ENCODE measurements around the gene HFE. TPM values are rescaled to one million over a fixed set of nuclear protein-coding genes. Genes with fewer than 3 reads are reported as not detected.

Gene HFE
- 10.1 to 14.0 TPM (median 13.1 TPM) in 5 replicates for total RNA-seq (2022; extraction: Qiagen RNA extraction; ENCODE audit: low read depth)

DNA sequence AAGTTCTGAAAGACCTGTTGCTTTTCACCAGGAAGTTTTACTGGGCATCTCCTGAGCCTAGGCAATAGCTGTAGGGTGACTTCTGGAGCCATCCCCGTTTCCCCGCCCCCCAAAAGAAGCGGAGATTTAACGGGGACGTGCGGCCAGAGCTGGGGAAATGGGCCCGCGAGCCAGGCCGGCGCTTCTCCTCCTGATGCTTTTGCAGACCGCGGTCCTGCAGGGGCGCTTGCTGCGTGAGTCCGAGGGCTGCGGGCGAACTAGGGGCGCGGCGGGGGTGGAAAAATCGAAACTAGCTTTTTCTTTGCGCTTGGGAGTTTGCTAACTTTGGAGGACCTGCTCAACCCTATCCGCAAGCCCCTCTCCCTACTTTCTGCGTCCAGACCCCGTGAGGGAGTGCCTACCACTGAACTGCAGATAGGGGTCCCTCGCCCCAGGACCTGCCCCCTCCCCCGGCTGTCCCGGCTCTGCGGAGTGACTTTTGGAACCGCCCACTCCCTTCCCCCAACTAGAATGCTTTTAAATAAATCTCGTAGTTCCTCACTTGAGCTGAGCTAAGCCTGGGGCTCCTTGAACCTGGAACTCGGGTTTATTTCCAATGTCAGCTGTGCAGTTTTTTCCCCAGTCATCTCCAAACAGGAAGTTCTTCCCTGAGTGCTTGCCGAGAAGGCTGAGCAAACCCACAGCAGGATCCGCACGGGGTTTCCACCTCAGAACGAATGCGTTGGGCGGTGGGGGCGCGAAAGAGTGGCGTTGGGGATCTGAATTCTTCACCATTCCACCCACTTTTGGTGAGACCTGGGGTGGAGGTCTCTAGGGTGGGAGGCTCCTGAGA, at the start of gene HFE:
Gene HFE, plus strand, starts transcription at position 146 of the 832 bp plus-strand sequence. Its CDS starts 12 bp downstream, at position 158.

Other genes with a start within 250 kb of the HFE start
- gene SLC17A3, start 213.2 kb upstream of the HFE start, total RNA-seq (2022; extraction: Qiagen RNA extraction; ENCODE audit: low read depth): 0.86 to 1.4 TPM (median 1.3 TPM) in 5 replicates
- gene SLC17A2, start 156.7 kb upstream of the HFE start, total RNA-seq (2022; extraction: Qiagen RNA extraction; ENCODE audit: low read depth): not detected in 5 replicates
- gene TRIM38, start 124.6 kb upstream of the HFE start, total RNA-seq (2022; extraction: Qiagen RNA extraction; ENCODE audit: low read depth): 1.6 to 2.1 TPM (median 2.0 TPM) in 5 replicates